OCI-M2 (cell line): Measurements from ENCODE around the gene SYTL2.
"Not testable (repeated sequence)": the region's sequence is repeated elsewhere in the genome, so short reads cannot be mapped to it uniquely, and the experiment has no call there.

Experiments
- DNase-seq: peaks from one replicate; lab custom pipeline; 2025; ENCODE audit not compliant: unreplicated experiment; lab: John Stamatoyannopoulos, UW

Gene SYTL2

DNA sequence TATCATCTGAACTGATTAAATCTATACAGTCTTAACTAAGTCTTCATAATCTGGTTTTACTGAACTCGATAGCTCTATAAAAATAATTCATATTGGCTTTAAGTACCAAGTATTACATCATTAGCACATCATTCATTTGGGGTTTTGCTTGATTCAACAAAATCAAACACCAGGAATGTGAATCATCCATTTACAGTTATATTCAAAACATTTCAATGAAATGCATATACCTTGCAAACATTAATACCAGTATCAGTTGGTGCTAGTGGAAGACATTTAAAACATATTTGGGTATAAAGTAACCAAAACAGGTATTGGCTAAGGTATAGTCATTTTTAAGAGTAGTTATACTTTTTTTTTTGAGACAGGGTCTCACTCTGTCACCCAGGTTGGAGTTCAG, 112.7 kb downstream of the SYTL2 start:
- no peak for DNase-seq

DNA sequence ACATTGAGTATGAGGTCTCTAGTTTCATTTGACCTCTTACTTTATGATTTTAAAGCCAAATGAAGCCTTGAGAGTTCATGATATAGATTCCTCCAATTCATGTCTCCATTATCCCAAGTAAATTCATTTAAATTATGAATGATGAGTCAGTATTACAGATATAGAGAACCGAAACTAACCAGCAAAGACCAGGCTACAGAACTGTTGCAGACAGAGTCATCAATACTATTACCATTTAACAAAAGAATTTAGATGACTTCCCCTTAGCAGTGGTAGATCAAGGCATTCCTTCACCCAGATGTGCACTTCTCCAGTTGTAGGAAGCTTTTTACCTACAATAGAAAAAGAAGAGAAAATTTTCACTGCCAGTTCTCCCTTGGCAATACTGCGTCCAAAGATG, 113.2 kb downstream of the SYTL2 start:
- no peak for DNase-seq

DNA sequence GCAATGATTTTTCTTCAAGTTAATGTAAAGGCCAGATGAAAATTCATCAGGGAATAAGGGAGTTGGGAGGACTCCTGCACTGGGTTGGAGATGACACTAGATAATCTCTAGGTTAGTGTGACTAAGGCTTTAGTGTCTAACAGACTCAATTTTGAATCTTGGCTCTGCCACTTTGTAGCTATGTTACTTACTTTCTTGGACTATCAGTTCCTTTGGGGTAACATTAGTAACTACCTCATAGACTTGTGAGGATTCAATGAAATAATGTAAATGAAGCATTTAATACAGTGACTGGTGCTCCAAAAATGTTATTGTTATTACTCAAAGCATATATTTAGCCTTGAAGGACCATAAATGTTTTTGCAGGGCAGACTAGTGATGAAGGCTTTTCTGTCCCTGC, 115.4 kb downstream of the SYTL2 start:
- DNase-seq = no peak

- no peak for DNase-seq
Measured at GRCh38 chr11:85694385-85694980, 116.5 kb downstream of the SYTL2 start.

DNA sequence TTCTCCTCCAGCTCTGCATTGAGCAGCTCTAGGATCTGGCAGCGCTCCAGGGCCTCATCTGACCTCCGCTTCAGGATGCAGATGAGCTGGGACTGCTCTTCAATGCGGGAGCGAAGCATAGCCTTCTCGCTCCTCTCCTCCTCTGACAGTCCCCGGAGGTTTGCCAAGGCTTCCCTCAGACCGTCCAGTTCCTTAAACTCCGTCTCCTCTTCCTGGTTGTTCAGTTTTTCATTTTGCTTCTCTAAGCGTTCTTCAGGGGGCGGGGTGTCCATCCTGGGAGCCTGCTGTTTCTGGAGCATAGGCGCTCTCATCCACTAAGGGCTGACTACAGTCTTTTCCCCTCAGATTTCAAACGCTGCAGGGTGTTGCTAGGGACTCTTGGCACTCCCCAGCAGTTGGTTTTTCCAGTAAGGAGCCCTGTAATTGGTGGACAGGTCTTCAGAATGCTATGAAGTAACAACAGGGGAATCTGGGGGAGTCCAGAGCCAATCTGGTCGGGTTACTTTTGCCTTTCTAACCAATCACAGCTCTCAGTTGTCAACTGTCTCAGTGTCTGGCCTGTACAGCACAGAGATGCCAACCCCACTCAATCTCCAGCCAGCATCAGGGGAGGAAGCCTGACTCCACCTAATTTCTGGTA, 125.0 kb downstream of the SYTL2 start, which contains the start of gene CCDC89:
Gene CCDC89 (minus strand): TSS at position 376 of the 640 bp plus-strand sequence. CDS start 65 bp downstream, at position 311.
- no peak for DNase-seq

DNA sequence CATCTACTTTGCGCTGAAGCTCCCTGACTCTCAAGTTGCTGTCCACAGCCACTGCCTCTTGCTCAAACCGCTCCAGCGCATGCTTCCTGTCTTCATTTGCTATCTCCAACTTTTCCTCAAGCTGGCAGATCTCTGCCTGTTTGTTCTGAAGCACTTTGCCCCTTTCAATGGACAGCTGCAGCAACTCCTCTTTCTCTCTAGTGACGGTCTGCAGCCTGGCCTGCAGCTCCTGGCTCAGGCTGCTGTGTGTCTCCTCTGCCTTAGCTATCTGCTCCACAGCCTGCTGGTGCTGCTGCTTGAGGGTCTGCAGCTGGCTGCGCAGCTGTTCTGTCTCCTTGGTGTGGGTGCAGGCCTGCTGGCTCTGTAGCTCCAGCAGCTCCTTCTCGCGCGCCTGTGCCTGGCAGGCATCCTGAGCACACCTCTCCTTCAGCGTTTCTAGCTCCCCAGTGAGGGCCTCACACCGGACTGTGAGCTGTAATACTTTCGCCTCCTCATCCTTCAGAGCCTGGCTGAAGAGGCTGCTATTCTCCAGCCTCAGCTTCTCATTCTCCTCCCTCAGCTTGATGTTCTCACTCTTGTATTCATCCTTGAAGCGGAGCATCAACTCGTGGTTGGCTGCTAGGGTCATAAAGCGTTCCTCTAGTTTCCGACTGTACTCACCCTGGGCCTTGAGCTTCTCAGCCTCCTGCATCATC, 125.7 kb downstream of the SYTL2 start:
- no peak for DNase-seq

DNA sequence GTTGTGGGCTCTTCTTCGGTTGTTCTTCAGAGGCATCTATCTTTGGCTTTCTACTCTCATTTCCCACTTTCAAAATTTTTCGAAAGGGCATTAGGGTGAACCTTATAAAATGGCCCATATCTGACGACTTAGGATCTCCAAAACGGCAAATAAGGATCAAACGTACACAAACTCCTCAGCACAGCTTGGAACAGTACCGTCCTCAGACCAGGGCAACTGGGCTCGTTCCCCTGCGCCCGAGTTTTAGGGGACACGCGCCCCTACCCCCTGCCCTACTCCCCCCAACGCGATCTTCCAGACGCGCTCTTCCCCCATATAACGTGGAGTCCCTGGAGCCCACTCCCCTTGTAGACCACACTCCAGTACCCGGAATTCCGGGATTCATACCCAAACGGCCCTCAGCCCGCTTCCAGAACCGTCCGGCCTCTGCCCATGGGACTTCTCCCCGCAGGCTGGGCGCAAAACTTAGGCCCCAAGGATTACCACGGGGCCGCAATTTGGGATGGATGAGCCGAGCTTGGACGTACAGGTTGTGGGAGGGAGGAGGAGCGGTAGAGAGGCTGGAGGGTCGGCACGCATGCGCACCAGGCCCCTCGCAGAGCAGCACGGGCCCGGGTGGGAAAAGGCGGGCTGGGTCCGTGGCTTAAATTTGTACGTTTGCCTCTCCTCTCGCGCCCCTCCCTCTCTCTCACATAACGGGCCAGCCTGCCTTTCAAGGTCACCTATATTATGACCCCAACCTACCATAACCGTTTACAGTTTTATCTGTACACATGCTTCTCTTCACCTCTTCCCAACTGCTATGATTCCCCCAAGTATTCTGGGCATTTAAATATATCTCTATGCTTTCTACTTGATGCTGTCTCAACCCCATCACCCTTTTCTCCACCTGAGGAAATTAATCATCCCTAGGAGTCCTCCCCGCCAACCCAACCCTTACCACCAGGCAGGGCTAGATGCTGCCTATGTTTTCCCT, 128.3 kb downstream of the SYTL2 start:
- no peak for DNase-seq

DNA sequence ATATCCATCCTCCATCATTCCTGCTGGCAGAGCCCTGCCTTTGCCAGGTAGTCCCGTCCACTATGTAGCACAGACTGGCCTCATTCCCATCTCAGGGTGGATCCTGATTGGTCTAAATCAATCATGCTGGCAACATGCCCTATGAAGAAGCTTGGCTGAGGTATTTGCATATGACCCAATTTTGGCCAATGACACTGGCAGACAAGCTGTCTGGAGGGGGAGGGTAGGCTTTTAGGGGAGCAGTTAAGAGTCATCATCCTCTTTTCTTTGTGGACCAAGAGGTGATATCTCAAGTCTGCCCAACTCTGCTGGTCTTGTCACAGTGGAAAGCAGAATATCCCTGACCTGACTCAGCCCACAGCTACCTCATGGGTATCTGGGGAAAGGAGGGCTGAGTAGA, 130.0 kb downstream of the SYTL2 start:
- DNase-seq = no peak

DNA sequence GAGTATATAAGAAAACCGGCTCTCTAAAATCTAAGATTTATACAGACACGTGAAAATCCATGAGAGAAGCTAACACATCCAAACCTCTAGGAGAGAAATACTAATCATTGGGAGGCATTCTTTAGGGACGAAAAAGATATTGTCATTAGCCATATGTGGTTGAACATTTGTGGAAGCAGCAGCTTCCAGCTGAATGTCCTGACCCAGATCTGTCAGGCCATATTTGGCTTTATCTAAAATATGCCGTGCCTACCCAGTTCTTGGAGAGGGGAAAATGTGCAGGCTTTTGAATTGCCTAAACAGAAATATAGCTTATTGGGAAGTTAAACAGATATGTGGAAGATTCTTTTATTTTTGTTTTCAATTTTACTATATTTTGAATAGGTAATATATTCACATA, 131.4 kb downstream of the SYTL2 start:
- no peak for DNase-seq

GRCh38 chr11:85673393-85673792, 137.5 kb downstream of the SYTL2 start:
- DNase-seq = no peak

GRCh38 chr11:85672105-85672902, 138.6 kb downstream of the SYTL2 start:
- no peak for DNase-seq

DNA sequence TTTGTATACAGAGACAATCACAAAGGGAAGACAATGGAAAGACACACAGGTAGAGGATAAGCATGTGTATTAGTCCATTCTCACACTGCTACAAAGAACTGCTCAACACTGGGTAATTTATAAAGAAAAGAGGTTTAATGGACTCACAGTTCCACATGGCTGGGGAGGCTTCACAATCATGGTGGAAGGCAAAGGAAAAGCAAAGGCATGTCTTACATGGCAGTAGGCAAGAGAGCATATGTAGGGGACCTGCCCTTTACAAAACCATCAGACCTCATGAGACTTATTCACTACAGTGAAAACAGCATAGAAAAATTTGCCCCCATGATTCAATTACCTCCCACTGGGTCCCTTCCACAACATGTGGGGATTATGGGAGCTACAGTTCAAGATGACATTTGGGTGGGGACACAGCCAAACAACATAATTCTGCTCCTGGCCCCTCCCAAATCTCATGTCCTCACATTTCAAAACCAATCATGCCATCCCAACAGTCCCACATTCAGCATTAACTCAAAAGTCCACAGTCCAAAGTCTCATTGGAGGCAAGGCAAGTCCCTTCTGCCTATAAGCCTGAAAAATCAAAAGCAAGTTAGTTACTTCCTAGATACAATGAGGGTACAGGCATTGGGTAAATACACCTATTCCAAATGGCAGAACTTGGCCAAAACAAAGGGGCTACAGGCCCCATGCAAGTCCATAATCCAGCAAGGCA, 139.8 kb downstream of the SYTL2 start:
- DNase-seq = not testable (repeated sequence)

DNA sequence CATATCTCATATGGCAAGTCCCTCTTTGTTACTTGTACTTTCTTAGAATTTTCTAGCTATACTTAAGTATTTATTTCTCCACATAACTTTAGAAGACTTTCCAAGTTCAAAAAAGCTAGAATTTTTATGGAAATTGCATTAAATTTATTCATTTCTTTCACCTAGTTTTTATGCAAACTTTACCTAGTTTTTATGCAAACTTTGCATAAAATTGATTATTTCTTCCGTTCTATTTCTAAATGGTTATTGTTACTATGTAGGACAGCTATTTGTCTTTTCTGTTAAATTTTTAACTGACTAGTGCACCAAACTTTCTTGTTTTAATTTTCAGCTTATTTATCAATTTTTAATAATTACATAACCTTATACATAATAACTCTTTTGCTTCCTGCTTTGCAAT, 142.8 kb downstream of the SYTL2 start:
- DNase-seq = no peak

- no peak for DNase-seq
Measured at GRCh38 chr11:85666687-85667086, 144.3 kb downstream of the SYTL2 start.

GRCh38 chr11:85665733-85666132, 145.2 kb downstream of the SYTL2 start:
- DNase-seq = no peak

GRCh38 chr11:85664615-85665481, 146.1 kb downstream of the SYTL2 start, which contains the start of gene CREBZF:
CREBZF (minus strand) TSS chr11:85665129; CDS start chr11:85664875, 254 bp downstream.
- DNase-seq = peak; percentile 71

- no peak for DNase-seq
Measured at GRCh38 chr11:85663753-85664614, 147.0 kb downstream of the SYTL2 start.
